GM18508 (cell line): ENCODE results near the gene HSD11B1.

Experiments
- ATAC-seq: cut with Tn5 transposase; IDR thresholded peaks from one replicate; pipeline ENCODE4 v1.9.1; 2021; ENCODE audit warnings: moderate number of reproducible peaks; ENCODE audit not compliant: insufficient read depth, unreplicated experiment

The HSD11B1 gene

DNA sequence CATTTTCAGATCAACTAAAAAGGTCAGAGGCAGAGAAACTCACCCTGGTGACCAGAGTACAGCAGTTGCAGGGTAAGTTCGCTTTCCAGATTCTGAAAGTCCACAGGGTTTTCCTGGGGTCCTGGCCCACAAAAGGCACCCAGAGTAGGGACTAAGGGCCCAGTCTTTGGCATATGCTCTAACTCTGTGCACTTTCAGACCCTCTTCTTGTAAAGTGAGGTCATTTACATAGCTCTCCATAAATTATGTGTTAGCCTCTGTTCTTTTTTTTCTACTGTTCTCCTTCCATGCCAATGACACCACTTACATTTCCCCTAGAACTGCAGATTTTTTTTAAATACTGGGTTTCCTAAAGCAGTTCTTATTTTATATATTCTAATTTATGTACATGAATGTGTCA is 73.5 kb downstream of the HSD11B1 start:
- no peak for ATAC-seq

- no peak for ATAC-seq
These were observed 75.6 kb downstream of the HSD11B1 start for GRCh38 chr1:209780268-209780667.

DNA sequence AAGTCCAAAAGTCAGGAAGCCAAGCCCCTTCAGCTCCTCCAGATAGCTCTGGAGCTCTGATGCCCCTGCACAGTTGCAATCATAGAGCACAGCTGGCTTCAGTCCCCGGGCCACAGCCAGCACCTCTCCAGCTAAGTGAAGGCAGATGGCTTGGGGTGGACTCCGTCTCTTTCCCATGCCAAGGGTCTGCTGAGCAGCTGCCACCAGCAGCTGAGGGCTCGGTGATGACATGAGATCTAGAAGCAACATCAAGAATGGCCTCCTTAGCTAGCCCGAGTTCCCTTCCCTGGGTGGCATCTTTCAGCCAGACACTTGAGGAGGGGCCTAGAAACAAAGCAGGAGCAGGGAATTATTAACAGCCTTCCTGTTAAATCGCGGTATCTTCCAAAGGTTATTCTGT is 78.7 kb downstream of the HSD11B1 start:
- ATAC-seq, result no peak
